GM12891 (cell line): ENCODE results near the gene SLC35C1.
A peak's percentile ranks its signal among the peaks of the same experiment; 100 is the strongest.

Experiments
- PAX5 ChIP-seq: IDR thresholded peaks from 2 replicates; pipeline ENCODE4 v1.6.1; 2011; ENCODE audit warnings: low read length, moderate library complexity, mild to moderate bottlenecking; ENCODE audit not compliant: insufficient read depth, severe bottlenecking
- POLR2A ChIP-seq: IDR thresholded peaks from 2 replicates; pipeline ENCODE4 v1.6.1; 2011; ENCODE audit warnings: low read depth, low read length, control low read depth
- POLR2AphosphoS5 ChIP-seq: IDR thresholded peaks from 2 replicates; pipeline ENCODE4 v1.6.1; 2011; ENCODE audit warnings: low read depth, low read length, control low read depth
- POU2F2 ChIP-seq: IDR thresholded peaks from 2 replicates; pipeline ENCODE4 v1.6.1; 2011; ENCODE audit warnings: low read depth, mild to moderate bottlenecking, control low read depth, low read length, moderate library complexity
- SPI1 ChIP-seq: IDR thresholded peaks from 2 replicates; pipeline ENCODE4 v1.6.1; 2011; ENCODE audit warnings: low read depth, low read length, control low read depth
- TAF1 ChIP-seq: IDR thresholded peaks from 2 replicates; pipeline ENCODE4 v1.6.1; 2011; ENCODE audit warnings: low read depth, low read length, control low read depth

GRCh38 chr11:45843158-45843924, 38.4 kb downstream of the SLC35C1 start:
- TF ChIP-seq POLR2AphosphoS5 (no peak), POLR2A (no peak), TAF1 (no peak), POU2F2 (peak; percentile 70; the same call in 1 of the 2 replicates), SPI1 (peak; percentile 46; the same call in 1 of the 2 replicates), PAX5 (peak; percentile 43)
